HepG2 (cell line): ENCODE results near the gene TMEM63C.

ENCODE experiments used
- ARID2 ChIP-seq: sonication (generic); formaldehyde crosslinking; IDR thresholded peaks from 2 replicates; pipeline ENCODE4 v1.8.1; 2022; ENCODE audit warnings: mild to moderate bottlenecking, missing genetic modification reagents, borderline replicate concordance
- CBX2 ChIP-seq, 2 experiments: fragments of 200-600 bp in 1 of 2; sonication (generic); formaldehyde crosslinking in 1 of 2; IDR thresholded peaks; 2 replicates each; pipeline versions ENCODE4 v1.7.0 to v1.8.1; 2018 to 2022; ENCODE audit warnings: low read depth in 2 of 2, low read length in 1 of 2, mild to moderate bottlenecking in 1 of 2, missing genetic modification reagents in 1 of 2
- CEBPG ChIP-seq: IDR thresholded peaks from 2 replicates; pipeline ENCODE4 v1.6.1; 2016
- HDAC2 ChIP-seq: sonication (generic); formaldehyde crosslinking; IDR thresholded peaks from 2 replicates; pipeline ENCODE4 v1.4.0; 2020; ENCODE audit warnings: missing genetic modification reagents
- NFKBIZ ChIP-seq: IDR thresholded peaks from 2 replicates; pipeline ENCODE4 v1.6.1; 2018; ENCODE audit warnings: missing genetic modification reagents, missing compliant biosample characterization
- PRDM10 ChIP-seq: sonication (generic); formaldehyde crosslinking; IDR thresholded peaks from 2 replicates; pipeline ENCODE4 v1.4.0; 2020; ENCODE audit warnings: low read depth, missing genetic modification reagents
- SSRP1 ChIP-seq: IDR thresholded peaks from 2 replicates; pipeline ENCODE4 v1.6.1; 2016; ENCODE audit warnings: control low read depth
- ZBTB43 ChIP-seq: sonication (generic); formaldehyde crosslinking; conservative IDR thresholded peaks from 2 replicates; pipeline ENCODE4 v1.4.0; 2020; ENCODE audit warnings: missing genetic modification reagents
- ZNF124 ChIP-seq: sonication (generic); formaldehyde crosslinking; IDR thresholded peaks from 2 replicates; pipeline ENCODE4 v1.4.0; 2020; ENCODE audit warnings: missing genetic modification reagents
- ZNF740 ChIP-seq: sonication (generic); formaldehyde crosslinking; IDR thresholded peaks from 2 replicates; pipeline ENCODE4 v1.4.0; 2020; ENCODE audit warnings: missing genetic modification reagents

GRCh38 chr14:77199590-77199989 lies 18.0 kb downstream of the TMEM63C start:
- no peak for TF ChIP-seq PRDM10
- TF ChIP-seq ZNF740 (CRISPR knock-in tag): no peak
- no peak for TF ChIP-seq ZBTB43 (CRISPR knock-in tag)
- TF ChIP-seq NFKBIZ (CRISPR knock-in tag): no peak
- no peak for TF ChIP-seq ARID2 (CRISPR knock-in tag)
- no peak for TF ChIP-seq HDAC2 (CRISPR knock-in tag)
- TF ChIP-seq CEBPG (CRISPR knock-in tag): no peak
- no peak for TF ChIP-seq ZNF124 (CRISPR knock-in tag)
- no peak for TF ChIP-seq CBX2 (IDR thresholded peaks at IDR 0.05; ENCODE audit: low read depth, low read length)
- TF ChIP-seq CBX2 (CRISPR knock-in tag; IDR thresholded peaks at IDR 0.05; ENCODE audit: low read depth): no peak
- TF ChIP-seq SSRP1 (CRISPR knock-in tag): no peak
